HG03066 (cell line): ENCODE data around the gene SLCO1A2.
"Not testable (repeated sequence)": the region's sequence is repeated elsewhere in the genome, so short reads cannot be mapped to it uniquely, and the experiment has no call there.

ENCODE experiments used
- ATAC-seq: cut with Tn5 transposase; IDR thresholded peaks from one replicate; pipeline ENCODE4 v1.9.1; 2021; ENCODE audit warnings: low read depth; ENCODE audit not compliant: unreplicated experiment

SLCO1A2 gene

DNA sequence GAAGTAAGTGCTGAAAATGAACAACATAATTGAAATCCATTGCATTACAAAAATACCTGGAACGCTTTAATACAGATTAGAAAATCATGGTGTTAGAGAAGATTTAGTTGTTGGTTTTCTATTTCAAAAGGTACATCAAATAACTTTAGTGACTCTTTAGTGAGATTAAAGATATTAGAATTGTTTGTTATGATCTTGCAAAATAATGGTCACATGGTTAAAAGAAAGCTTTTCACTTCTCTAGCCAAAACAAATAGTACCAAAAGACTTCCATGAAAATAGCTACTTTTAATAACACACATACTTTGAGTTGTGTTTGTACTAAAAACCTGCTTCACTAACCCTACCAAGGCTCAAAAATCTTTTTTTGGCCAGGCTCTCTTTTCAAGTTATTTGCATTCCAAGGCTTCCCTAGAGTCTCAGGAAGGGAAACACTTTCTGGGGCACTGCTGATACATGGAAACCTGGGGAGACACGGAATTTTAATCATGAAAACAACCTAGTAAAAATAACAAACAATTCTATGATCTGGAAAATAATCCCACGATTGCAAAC, at the start of gene SLCO1A2:
Gene SLCO1A2, minus strand, starts transcription at position 147 of the 555 bp plus-strand sequence. CDS start 270 bp downstream, outside the sequence.
- ATAC-seq = no peak

DNA sequence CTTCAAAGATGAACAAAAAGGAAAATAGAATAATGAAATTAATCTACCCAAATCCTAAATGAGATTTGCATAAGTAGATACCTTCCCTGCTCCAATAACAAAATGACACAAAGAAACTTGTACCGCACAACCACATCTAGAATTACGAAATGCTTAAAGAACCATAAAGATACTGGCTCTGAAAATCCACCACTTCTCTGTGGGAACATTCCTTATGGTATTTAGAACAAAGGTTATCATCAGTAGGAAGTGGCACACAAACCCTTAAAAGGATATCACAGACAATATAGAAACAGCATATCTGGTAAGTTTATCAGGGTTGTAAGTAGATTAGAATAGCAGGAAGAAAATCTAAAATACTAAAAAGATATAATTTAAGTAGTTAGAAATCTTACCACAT, 49.5 kb upstream of the SLCO1A2 start:
- no peak for ATAC-seq

DNA sequence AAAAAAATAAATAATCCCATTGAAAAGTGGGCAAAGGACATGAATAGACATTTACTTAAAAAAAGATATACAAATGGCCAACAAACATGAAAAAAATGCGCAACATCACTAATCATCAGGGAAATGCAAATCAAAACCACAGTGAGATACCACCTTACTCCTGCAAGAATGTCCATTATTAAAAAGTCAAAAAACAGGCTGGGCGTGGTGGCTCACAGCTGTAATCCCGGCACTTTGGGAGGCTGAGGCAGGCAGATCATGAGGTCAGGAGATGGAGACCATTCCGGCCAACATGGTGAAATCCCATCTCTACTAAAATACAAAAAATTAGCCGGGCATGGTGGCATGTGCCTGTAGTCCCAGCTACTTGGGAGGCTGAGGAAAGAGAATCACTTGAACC, 46.6 kb upstream of the SLCO1A2 start:
- not testable (repeated sequence) for ATAC-seq

GRCh38 chr12:21379218-21379617, 44.5 kb upstream of the SLCO1A2 start:
- no peak for ATAC-seq

- no peak for ATAC-seq
Observed at GRCh38 chr12:21372602-21373001, 37.9 kb upstream of the SLCO1A2 start, which contains the start of gene IAPP. IAPP (plus strand) TSS chr12:21372902; CDS start chr12:21373352, 450 bp downstream.

DNA sequence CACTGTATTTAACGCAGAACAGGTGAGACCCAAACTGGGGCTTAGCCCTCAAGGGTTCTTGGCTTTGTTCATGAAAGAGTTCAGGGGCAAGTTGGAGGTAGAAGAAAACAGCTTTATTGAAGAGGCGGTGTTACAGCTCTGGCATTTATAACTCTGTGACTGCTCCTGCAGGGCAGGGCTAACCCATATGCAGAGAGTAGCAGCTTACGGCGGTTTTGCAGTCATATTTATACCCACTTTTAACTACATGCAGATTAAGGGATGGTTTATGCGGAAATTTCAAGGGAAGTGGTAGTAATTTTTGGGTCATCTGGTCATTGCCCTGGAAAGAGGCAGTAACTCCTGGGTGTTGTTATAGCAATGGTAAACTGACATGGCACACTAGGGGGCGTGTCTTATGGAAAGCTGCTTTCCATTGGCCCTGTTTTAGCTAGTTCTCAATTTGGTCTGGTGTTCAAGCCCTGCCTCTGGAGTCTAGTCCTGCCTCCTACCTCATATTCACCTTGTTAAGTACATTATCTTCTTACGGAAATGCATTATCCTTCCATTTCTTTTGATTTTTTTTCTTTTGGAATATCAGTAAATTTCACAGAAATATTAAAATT, 36.2 kb upstream of the SLCO1A2 start:
- no peak for ATAC-seq

DNA sequence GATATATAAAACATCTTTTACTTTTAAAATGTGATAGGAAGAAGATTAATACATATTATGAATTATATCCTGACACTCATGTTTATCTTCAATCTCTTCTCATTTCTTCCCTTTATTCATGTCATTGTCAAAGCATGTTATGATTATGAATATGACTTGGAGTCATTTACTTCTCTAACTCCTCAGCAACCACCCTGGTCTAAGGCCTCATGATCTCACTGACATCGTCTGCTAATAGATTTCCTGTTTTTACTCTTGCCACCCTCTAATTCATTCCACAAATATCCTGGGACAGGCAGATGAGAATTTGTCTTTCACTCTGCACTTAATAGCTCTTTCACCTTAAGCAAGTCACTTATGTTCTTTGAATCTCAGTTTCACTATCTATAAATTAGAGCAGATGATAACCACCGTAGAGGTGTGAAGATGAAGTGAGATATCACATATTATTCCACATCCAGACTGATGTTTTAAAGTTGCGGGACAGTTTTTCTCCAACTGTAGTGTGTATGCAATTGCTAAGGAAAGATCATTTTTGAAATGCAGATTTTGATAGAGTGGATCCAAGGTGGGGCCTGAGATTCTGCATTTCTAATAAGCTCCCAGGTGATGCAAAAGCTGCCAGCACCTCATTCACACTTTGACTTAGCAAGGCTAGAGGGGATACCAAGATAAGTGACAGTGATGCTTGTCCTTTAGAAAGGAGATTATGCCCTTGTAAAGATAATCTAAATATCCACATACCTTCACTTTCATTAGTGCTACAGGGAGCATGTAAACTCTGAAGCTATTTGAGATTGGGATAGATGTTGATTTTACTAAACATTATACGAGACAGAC, 34.6 kb upstream of the SLCO1A2 start:
- no peak for ATAC-seq

DNA sequence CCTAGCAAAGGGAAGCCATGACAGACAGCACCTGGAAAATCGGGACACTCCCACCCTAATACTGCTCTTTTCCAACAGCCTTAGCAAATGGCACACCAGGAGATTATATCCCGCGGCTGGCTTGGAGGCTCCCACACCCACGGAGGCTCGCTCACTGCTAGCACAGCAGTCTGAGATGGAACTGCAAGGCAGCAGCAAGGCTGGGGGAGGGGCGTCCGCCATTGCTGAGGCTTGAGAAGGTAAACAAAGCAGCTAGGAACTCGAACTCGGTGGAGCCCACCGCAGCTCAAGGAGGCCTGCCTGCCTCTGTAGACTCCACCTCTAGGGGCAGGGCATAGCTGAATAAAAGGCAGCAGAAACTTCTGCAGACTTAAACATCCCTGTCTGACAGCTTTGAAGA, 25.9 kb upstream of the SLCO1A2 start:
- not testable (repeated sequence) for ATAC-seq

DNA sequence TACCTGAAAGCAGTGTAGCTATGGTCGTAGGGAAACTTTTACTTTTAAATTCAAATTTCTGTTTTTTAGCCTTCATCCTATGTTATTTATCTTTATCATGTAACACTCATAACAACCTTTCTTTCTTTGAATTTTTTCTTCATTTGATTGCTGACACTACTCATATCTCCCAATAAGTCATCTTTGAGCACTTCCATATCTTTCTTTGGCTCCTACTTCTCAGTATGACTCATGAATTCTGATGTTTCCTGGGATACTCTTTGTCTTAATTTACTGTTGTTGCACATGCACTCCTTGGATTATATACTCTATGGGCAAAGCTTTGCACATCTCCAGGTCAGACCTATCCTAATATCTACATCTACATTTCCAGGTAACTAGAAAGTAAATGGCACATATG, 19.9 kb upstream of the SLCO1A2 start:
- ATAC-seq = no peak

- no peak for ATAC-seq
Observed at GRCh38 chr12:21353948-21354347, 19.2 kb upstream of the SLCO1A2 start.

DNA sequence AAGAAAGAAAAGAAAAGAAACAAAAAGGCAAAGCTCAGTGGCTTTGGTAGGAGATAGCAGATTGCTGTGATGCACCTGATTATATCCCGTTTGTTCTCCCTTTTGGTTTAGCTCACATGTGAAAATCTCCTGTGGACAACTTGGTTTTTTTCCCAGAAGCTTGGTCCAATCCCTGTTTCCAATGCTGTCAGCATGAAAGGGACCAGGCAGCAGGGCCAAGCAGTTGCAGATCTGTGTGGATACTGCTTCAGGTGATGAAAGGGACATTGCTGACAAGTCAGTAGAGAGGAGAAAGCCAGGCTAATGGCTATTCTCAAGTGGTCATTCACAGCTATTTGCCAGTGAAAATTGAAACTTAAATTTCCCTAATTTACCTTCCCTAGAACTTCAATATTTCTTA, 18.8 kb upstream of the SLCO1A2 start:
- ATAC-seq = no peak

- ATAC-seq = no peak
Observed at GRCh38 chr12:21350975-21351374, 16.3 kb upstream of the SLCO1A2 start.

- no peak for ATAC-seq
Observed at GRCh38 chr12:21346542-21347205, 12.0 kb upstream of the SLCO1A2 start.

DNA sequence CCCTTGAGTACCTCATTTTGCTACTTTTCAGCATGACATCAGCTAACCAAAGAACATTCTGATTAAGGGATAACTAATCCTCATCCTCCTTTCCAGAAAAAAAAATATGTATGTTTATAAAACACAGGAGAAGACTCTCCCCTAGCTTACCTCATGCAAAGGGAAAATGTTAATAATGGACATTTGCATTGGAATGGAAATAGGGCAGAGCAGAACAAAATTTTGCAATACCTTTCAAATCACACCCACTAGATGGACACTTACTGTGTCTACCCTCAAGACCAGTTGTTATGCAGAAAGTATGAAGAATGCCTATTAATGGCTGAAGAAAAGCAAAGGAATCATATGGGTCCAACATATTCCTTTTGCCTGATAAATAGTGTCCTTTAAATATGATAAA, 8.9 kb upstream of the SLCO1A2 start:
- no peak for ATAC-seq

- ATAC-seq = no peak
Observed at GRCh38 chr12:21341769-21342168, 7.1 kb upstream of the SLCO1A2 start.

GRCh38 chr12:21340403-21340802, 5.7 kb upstream of the SLCO1A2 start:
- no peak for ATAC-seq

DNA sequence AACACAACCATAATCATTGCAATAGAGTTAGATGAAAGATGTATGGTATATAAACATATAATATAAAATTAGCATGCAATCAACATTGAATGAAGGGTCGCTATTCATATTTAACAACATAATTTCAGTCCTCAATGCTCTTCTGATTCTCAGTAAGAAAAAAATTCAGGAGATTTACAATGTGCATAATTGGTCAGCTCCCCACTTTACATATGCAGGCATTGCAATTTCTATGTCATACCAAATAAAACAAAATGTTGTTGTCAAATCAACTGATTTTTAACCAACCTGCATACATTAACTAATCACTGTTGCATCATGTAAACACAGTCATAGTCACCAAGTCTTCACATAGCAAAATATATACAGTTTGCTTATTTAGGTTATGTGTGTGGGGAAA, 5.2 kb upstream of the SLCO1A2 start:
- no peak for ATAC-seq

GRCh38 chr12:21337959-21338744, 3.4 kb upstream of the SLCO1A2 start:
- ATAC-seq = no peak

DNA sequence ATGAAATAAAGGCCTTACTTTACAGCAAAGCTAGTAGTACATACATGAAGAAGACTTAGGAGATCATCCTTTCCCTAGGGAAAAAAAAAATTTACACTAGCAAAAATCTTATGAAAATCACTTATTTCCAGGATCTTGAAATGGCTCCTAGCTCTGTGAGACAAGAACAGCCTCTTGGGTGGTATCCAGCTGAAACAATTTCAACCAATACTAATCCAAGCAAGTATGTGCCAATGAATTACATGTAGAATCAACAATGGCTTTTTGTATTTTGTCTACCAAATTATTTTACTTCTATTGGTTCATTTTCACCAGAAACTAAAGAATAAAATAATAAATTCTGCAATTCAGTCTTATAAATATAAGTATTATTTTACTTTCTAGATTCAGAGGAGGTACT, 2.7 kb upstream of the SLCO1A2 start:
- ATAC-seq = no peak

GRCh38 chr12:21336656-21337055, 1.9 kb upstream of the SLCO1A2 start:
- ATAC-seq = no peak
